Skin of body (tissue), 2 donors: ENCODE results near the gene CAPN5. TPM values are rescaled to one million over a fixed set of nuclear protein-coding genes. Genes with fewer than 3 reads are reported as not detected.
"Not testable (repeated sequence)": the region's sequence is repeated elsewhere in the genome, so short reads cannot be mapped to it uniquely, and the experiment has no call there.

ENCODE experiments used
- DNase-seq: peaks from one replicate; lab custom pipeline; 2025; lab: John Stamatoyannopoulos, UW
- total RNA-seq: library from RNA; depleted of rRNA; stranded (reverse); fragments of >200 nt; gene quantifications from one replicate; pipeline ENCODE4 v1.2.3, GENCODE V29; 2014

The CAPN5 gene
- total RNA-seq, 1 donor from 2014 or later, result 8.2 TPM

DNA sequence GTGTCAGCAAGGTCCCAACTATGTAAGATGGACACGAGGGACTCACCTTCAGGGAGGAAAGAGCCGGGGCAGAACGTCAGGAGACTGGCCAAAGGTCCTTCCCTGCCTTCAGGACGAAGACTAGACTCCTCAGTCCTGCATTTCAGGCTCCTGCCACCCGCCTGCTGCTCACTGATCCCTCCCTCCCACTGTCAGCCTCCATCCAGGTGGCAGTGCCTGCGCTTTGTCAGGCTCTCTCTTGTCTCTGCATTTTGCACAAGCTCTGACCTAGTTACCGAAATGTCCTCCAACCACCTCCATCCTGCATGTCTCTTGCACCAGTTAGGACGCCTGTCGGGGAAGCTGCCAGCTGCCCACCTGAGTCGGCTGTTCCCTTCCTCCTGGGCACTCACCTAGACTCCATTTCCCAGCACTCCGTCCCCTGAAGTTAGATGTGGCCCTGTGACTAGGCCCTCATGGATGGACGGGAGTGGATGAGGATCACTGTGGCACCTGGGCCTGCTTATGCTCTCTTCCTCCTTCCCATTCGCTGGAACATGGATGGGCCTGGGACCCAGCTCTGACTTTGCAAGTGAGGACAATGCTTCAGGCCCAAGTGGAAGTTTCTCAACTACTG is 24.6 kb upstream of the CAPN5 start:
- no peak for DNase-seq

DNA sequence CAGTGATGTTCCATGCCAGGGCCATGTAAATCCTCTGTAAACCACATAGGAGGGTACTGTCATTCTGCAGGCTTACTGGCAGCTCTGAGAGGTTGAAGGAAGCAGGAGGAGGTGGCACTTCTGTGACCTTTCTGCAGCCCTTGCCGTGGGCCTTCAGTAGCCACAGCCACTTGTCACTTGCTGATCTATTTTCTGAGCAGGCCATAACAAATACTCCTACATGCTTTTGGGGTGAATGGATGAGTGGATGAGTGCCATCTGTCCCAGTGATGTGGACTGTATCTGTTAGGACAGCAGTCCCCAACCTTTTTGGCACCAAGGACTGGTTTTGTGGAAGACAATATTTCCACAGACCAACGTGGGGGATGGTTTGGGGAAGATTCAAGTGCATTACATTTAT is 22.4 kb upstream of the CAPN5 start:
- DNase-seq, result no peak

DNA sequence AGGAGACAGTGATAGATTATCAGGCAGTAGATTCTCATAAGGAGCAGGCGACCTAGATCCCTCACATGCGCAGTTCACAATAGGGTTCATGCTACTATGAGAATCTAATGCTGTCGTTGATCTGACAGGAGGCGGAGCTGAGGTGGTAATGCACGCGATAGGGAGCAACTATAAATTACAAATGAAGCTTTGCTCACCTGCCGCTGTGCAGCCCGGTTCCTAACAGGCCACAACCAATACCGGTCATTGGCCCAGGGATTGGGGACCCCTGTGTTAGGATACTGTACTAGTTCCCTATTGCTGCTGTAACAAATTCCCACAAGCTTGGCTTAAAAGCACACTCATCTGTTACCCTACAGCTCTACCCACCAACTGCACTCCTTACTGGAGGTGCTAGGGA is 21.9 kb upstream of the CAPN5 start:
- DNase-seq, result no peak

DNA sequence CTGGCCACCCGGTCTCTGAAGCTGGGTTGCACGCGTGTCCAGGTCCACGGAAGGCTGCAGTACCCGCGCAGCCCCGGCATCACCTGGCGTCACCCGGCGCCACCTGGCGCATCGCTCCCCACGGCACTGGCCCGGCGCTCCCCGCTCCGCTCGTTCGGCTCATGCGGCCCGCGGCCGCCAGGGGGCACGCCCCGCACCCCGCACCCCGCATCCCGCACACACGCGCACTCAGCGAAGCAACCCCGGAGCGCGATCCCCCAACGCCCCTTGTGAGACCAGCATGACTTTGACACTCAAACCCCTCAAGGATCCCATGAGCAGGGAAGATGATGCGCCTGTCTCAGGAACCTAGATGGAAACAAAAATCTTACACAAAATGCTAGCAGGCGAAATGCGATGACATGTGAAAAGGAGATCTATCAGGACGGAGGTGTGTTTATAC is 20.7 kb upstream of the CAPN5 start:
- no peak for DNase-seq

DNA sequence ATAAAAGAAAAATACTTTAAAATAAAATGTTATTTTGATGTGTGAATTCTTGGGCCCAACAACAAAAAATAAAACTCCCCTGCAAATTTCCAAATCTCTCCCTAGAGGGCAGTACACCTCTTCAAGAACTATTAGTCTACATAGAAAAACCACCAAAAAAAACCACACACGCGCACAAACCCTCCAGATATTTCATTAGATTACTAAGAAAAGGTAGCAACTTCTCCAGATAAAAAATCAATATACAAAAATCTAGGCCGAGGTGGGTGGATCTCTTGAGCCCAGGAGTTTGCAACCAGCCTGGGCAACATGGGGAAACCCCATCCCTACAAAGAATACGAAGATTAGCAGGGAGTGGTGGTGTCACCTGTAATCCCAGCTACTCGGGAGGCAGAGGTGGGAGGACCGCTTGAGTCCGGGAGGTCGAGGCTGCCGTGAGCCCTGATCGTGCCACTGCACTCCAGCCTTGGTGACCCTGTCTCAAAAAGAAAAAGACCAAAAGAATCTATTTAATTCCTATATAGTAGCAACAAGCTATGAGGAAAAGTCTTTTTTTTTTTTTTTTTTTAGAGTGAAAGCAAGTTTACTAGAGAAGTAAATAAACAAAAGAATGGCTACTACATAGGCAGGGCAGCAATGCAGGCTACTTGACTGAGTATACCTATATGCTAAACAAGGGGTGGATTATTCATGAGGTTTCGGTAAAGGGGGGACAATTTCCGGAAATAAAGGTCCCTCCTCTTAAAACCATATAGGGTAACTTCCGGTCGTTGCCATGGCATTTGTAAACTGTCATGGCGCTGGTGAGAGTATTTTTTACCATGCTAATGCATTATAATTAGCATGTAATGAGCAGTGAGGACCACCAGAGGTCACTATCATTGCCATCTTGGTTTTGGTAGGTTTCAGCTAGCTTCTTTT is 19.5 kb upstream of the CAPN5 start:
- peak; percentile 94 for DNase-seq

DNA sequence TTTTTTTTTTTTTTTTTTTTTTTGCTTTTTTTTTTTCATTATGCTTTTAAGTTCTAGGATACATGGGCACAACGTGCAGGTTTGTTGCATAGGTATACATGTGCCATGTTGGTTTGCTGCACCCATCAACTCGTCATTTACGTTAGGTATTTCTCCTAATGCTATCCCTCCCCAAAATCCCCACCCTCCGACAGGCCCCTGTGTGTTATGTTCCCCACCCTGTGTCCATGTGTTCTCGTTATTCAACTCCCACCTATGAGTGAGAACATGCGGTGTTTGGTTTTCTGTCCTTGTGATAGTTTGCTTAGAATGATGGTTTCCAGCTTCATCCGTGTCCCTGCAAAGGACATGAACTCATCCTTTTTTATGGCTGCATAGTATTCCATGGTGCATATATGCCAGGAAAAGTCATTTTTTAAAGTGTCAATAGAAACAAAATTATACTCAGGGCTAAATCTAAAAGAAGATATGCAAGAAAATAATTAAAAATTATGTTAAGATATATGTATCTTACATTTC is 18.8 kb upstream of the CAPN5 start:
- DNase-seq, result not testable (repeated sequence)

DNA sequence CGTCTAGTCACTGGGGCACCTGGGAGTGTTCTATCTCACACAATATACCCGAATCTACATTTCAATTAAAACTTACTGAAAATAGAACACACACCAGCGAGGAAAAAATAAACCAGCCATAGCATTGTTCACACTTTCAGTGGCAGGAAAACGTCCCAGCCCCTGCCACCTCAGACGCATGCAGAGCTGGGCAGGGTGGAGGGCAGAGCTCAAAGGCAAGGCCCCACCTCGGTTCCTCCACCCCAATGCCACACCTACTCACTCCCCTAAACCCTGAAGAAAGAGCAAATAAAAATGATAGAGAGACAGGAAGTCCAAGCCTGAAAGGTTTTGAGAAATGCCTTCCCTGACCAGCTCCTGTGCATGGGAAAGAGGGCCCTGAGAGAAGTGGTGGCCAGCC is 17.7 kb upstream of the CAPN5 start:
- no peak for DNase-seq

DNA sequence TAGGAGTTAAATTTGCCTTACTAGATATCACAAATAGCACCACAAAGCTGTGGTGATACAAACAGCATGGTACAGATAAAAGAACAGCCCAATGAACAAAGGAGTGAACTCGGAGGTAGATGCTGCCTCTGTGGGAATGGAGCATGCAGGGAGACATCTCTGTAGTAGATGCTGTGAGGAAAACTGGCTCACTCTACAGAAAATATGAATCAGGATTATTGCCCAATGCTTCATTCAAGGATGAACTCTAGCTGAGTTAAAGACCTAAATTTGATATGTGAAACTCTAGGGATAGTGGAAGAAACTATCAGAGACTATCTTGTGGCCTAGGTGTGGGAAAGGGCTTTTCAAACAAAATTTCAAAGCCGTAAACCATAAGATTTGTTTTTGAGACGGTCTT is 15.3 kb upstream of the CAPN5 start:
- DNase-seq, result no peak

DNA sequence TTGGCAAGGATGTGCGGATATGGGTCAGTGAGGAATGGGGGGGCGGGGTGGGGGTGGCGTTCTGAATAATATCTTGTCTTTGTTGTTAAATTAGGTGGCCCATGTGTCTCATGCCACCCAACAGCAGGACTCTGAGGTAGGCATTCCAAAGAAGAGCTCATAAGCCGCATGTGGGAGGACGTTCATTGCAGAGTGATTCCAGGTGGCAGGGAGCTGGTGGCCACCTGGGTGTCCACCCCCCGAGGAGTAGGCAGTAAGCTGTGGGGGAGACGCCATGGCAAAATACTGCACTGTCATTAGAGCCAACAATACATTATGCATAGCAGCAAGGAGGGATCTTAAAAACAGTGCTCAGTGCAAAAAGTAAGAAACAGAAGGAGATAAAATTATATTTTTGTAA is 14.3 kb upstream of the CAPN5 start:
- DNase-seq, result no peak

DNA sequence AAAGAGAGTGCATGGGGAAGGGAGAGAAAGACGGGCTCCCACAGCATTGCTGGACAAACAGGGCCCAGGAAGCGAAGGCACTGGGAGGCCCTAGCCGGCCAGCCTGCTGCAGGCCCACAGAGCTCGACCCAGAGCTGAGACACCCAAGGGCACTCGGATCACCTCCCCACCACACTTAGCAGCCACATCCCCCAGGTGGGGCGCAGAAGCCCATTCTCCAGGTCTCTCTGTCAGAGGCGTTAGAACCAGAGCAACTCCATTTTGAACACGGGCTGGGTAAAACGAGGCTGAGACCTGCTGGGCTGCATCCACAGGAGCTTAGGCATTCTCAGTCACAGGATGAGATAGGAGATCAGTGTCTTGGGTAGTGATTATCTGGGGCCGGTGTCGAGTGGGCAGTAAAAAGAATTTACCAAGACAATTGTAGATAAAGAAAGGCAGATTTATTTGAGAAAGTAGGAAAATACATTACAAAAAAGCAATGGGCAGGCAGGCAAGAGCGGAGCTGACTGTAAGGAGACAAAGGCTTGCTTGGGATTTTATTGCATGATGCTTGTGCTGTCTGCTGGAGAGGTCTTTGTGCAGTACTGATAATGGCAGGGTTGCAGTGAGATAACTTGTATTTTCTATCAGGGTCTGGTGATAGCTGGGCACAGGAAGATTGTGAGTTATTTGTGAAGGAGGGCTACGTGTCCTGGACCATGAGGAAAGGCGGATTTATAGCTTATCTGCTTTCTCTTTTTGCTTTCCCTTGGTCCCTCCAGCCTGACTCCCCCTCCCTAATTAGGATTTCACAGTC is 13.4 kb upstream of the CAPN5 start:
- DNase-seq, result no peak

DNA sequence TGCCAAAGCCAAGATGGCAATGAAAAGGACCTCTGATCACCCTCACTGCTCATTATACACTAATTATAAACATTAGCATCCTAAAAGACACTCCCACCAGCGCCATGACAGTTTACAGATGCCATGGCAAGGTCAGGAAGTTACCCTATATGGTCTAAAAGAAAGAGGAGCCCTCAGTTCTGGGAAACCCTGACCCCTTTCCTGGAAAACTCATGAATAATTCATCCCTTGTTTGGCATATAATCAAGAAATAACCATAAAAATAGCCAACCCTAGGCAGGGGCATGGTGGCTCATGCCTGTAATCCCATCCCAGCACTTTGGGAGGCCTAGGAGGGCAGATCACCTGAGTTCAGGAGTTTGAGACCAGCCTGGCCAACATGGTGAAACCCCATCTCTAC is 12.7 kb upstream of the CAPN5 start:
- DNase-seq, result no peak

DNA sequence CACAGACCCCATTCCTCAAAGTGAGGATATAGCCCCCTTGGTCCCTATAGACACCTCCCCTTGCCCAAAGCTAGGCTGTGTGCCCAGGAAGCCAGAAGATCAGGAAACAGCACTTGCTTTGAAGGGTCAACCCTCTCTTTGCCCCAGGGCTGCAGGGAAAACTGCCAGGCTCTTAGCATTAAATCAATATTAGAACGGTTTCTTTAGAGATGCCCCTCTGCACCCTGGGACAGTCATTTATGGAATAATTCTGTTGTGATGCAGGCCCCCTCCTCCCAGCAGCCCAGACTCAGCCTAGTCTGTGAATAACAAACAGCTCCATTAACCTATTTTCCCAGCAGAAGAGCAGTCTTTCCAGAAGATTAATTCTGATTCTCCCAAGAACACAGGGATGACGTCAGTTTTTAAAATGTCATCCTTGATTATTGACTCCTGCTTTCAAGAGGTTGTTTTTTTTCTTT is 11.6 kb upstream of the CAPN5 start:
- DNase-seq, result no peak

DNA sequence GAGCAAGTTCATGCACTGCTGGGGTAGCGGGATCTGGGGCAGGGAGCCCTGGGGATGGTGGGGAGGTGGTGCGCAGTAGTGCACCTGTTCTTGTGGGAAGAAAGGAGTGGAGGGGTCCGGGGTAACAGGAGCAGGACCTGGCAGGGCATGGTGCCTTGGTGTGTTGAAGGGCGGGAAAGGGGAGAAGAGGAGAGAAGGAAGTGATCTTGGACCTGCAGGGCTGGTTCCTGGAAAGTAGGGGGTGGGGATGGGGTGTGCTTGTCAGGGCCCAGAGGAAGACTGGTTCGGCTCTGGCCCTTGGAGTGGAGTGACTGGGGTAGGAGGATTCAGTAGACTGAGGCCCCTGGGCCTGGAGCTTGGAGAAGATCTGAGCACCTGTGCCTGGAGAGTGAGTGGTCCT is 10.9 kb upstream of the CAPN5 start:
- DNase-seq, result no peak

DNA sequence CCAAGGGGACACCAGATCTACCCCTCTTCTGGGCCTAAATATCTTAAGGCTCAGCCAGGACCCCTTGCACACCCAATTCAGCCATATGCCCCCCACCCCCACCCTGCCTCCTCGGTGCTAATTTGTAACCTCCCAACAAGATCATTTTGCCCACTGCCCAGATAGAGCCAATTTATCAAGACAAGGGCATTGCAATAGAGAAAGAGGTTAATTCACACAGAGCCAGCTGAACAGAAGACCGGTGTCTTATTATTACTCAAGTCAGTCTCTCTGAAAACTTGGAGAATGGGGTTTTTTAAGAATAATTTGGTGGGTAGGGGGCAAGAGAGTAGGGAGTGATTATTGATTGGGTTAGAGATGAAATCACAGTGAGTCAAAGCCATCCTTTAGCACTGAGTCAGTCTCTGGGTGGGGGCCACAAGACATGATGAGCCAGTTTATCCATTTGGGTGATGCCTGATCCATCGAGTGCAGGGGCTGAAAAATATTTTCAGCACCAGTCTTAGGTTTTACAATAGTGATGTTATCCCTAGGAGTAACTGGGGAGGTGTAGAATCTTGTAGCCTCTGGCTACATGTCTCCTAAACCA is 9.9 kb upstream of the CAPN5 start:
- no peak for DNase-seq

DNA sequence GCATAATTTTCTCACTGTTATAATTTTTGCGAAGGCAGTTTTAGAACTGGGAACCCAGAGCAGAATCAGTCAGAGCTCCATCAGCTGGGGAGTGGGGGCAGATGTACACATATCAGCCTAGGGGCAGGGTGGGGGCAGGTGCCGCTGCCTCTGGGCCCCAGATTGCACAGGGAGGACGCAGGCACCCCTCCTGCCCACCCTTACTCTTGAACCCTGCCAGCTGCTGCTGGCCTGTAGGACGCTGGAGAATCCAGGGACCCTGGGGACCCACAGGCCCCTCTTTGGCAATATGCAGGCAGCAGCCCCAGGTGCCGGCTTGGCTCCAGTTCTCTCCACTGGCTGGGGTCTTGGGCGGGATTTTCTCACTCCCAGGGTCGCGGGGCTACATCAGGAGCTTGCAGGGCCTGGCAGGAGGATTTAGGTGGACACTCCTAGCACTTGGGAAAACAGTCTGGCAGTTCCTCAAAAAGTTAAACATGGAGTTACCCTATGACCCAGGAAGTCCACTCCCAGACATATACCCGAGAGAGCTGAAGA is 8.8 kb upstream of the CAPN5 start:
- DNase-seq, result no peak

DNA sequence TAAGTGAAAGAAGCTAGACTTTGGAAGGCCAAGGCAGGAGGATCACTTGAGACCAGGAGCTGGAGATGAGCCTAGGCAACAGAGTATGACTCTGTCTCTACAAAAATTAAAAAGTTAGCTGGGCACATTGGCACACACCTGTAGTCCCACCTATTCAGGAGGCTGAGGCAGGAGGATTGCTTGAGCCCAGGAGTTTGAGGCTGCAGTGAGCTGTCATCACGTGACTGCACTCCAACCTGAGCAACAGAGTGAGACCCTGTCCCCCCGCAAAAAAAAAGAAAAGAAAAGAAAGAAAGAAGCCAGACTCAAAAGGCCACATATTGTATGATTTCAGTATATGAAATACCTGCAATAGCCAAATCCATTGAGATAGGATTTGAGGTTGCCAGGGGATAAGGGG is 7.9 kb upstream of the CAPN5 start:
- DNase-seq, result no peak

DNA sequence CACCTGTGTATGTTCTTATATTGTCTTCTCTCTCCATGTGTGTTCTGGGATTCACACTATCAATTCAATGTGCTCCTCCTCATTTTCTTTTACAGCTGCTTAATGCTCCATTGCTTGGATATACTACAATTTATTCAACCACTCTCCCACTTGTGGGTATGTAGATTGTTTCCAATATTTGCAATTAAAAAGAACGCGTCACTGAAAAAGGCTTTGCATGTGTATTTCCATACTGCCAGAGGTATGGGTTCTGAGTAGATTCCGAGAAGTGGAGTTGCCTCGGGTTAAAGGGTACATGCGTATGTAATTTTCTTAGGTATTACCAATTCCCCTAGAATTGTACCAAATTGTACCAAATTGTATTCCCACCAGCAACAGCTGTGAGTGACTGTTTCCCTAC is 7.0 kb upstream of the CAPN5 start:
- no peak for DNase-seq

DNA sequence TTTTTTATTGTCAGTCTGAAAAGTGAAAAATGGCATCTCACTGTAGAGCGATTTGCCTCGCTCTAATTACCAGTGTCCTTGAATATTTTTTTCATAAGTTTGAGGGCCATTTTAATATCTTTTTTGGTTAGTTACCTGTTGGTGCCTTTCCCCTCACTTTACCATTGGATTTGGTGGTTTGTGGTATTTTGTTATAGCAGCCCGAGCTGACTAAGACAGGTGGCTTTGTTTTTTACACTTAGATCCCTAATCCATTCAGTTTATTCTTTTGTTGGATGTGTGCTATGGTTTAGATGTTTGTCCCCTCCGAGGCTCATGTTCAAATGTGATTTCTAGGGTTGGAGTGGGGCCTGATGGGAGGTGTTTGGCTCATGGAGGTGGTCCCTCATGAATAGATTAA is 6.5 kb upstream of the CAPN5 start:
- DNase-seq, result no peak

DNA sequence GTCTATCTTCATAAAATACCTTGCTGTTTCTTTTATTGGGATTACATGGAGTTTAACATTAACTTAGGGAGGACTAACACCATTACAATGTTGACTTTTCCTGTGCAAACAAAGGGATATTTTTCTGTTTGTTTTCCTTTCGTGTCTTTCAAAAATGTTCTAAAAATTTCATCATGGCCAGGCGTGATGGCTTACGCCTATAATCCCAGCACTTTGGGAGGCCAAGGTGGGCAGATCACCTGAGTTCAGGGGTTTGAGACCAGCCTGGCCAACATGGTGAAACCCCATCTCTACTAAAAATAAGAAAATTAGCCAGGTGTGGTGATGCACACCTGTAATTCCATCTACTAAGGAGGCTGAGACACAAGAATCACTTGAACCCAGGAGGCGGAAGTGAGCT is 5.5 kb upstream of the CAPN5 start:
- not testable (repeated sequence) for DNase-seq

DNA sequence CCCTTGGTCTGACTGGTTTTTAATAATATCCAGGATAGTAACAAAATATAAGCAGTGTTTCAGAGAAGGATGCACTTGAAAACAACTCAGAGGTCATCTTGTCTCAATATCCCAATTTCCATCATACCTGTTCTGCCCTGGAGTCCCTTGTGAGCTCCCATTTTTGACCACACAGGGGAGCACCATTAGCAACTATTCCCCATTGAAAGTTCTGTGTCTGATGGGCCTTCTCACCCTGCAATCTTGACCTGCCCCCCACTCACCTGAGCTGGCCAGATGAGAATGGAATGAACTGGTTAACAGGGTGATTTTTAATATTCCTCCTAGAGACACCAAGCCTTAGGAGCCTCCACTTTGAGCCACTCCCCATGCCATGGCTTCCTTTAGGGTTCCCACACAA is 3.8 kb upstream of the CAPN5 start:
- DNase-seq, result no peak

DNA sequence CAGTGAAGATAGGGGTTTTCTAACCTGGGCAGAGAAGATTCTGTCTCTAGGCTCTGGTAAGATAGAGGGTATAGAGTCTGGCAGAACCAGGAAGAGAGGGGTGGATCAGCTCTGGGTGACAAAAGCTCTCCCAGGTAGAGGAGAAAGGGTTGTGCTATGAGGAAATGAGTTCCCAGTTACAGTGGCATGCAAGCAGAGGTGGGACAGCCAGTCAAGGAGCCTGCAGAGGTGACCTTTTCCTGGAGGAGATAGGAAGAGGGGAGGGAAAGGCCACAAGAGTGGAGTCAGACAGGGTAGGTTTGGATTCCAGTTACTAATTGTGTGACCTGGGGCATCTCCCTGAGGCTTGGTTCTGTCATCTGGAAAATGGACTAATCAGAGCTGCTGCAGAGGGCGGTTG is 3.4 kb upstream of the CAPN5 start:
- DNase-seq, result no peak
